Brain microvascular endothelial cell (primary cell): ENCODE results near the gene GRID2IP.
A peak's percentile ranks its signal among the peaks of the same experiment; 100 is the strongest.

Experiments used
- DNase-seq: peaks from one replicate; pipeline ENCODE4 v3.0.0-alpha.2; 2020
- H3K27ac ChIP-seq: fragments of 250-450 bp; sonication (Bioruptor Pico); 2 replicates; pipeline ENCODE4 v1.5.1; 2020; ENCODE audit warnings: mild to moderate bottlenecking, moderate library complexity
- H3K27me3 ChIP-seq: fragments of 250-450 bp; sonication (Bioruptor Pico); replicated peaks from 2 replicates; pipeline ENCODE4 v1.5.1; 2020; ENCODE audit warnings: mild to moderate bottlenecking
- H3K36me3 ChIP-seq: fragments of 250-450 bp; sonication (Bioruptor Pico); replicated peaks from 2 replicates; pipeline ENCODE4 v1.5.1; 2020; ENCODE audit warnings: mild to moderate bottlenecking
- H3K4me3 ChIP-seq: 2 replicates; pipeline ENCODE4 v1.5.1; 2011; ENCODE audit warnings: low read depth, mild to moderate bottlenecking, control low read depth, low read length, moderate library complexity
- CTCF ChIP-seq: IDR thresholded peaks from 2 replicates; pipeline ENCODE4 v1.5.1; 2011; ENCODE audit warnings: low read depth, mild to moderate bottlenecking, moderate library complexity, low read length, control low read depth, inconsistent platforms; ENCODE audit errors: missing control alignments
- in situ Hi-C: cut with HindIII; loops from 2 replicates; pipeline ENCODE4 v1.10.0; 2017; ENCODE audit warnings: low sequenced_read_pairs, low pct_ligation_motif_present

The GRID2IP gene

GRCh38 chr7:6497994-6498393 is 53.3 kb downstream of the GRID2IP start:
- Histone ChIP-seq H3K27me3 (no peaks in the 10 kb centered on the region), H3K27ac (no peak overlapping the region), H3K4me3 (no peak overlapping the region), H3K36me3 (no peaks in the 10 kb centered on the region)
- DNase-seq = no peak
- in situ Hi-C loops = no loop called here
- no peak for TF ChIP-seq CTCF

- DNase-seq = no peak
- no peak for TF ChIP-seq CTCF
- Histone ChIP-seq H3K27ac (no peak overlapping the region), H3K36me3 (no peaks in the 10 kb centered on the region), H3K27me3 (no peaks in the 10 kb centered on the region), H3K4me3 (no peak overlapping the region)
- in situ Hi-C loops = no loop called here
Observed at GRCh38 chr7:6497637-6497905, 53.7 kb downstream of the GRID2IP start.

GRCh38 chr7:6496842-6497636 is 54.2 kb downstream of the GRID2IP start:
- in situ Hi-C loops = no loop called here
- Histone ChIP-seq H3K27ac (no peak overlapping the region), H3K27me3 (no peaks in the 10 kb centered on the region), H3K4me3 (no peak overlapping the region), H3K36me3 (no peaks in the 10 kb centered on the region)
- TF ChIP-seq CTCF = no peak
- DNase-seq = no peak

GRCh38 chr7:6495597-6496262 is 55.5 kb downstream of the GRID2IP start:
- no peak for TF ChIP-seq CTCF
- H3K4me3 ChIP-seq = no peak overlapping the region
- no peak overlapping the region for H3K27ac ChIP-seq
- no peaks in the 10 kb centered on the region for H3K36me3 ChIP-seq
- no peaks in the 10 kb centered on the region for H3K27me3 ChIP-seq
- peak; percentile 36 for DNase-seq
- in situ Hi-C loops = no loop called here

- TF ChIP-seq CTCF = no peak
- in situ Hi-C loops = no loop called here
Observed at GRCh38 chr7:6494365-6494764, 56.9 kb downstream of the GRID2IP start.

GRCh38 chr7:6491194-6491593 is 60.1 kb downstream of the GRID2IP start:
- Histone ChIP-seq H3K27me3 (no peaks in the 10 kb centered on the region), H3K4me3 (no peak overlapping the region), H3K36me3 (no peaks in the 10 kb centered on the region), H3K27ac (no peak overlapping the region)
- TF ChIP-seq CTCF = no peak
- DNase-seq = no peak
- in situ Hi-C loops = no loop called here

More at GRCh38 chr7:6494365-6494764, 56.9 kb downstream of the GRID2IP start:
- no peak overlapping the region for H3K4me3 ChIP-seq
- H3K27me3 ChIP-seq = no peaks in the 10 kb centered on the region
- H3K36me3 ChIP-seq = no peaks in the 10 kb centered on the region
- no peak overlapping the region for H3K27ac ChIP-seq
- no peak for DNase-seq
